Fibroblast of the aortic adventitia (primary cell): ENCODE data around the gene SMIM36. TPM values are rescaled to one million over a fixed set of nuclear protein-coding genes. Genes with fewer than 3 reads are reported as not detected.
A peak's percentile ranks its signal among the peaks of the same experiment; 100 is the strongest.
"Not testable (repeated sequence)": the region's sequence is repeated elsewhere in the genome, so short reads cannot be mapped to it uniquely, and the experiment has no call there.

ENCODE experiments used
- DNase-seq: peaks from one replicate; pipeline ENCODE4 v3.0.0-alpha.2; 2010; ENCODE audit warnings: low read depth
- H3K4me3 ChIP-seq: 2 replicates; pipeline ENCODE4 v1.5.1; 2011; ENCODE audit warnings: low read depth, mild to moderate bottlenecking, control low read depth, low read length, moderate library complexity
- CTCF ChIP-seq: IDR thresholded peaks from 2 replicates; pipeline ENCODE4 v1.5.1; 2011; ENCODE audit warnings: mild to moderate bottlenecking, low read length, control low read depth, inconsistent platforms; ENCODE audit not compliant: insufficient read depth
- total RNA-seq: library from RNA; depleted of rRNA; stranded (reverse); fragments of >200 nt; gene quantifications from 2 replicates; pipeline ENCODE4 v1.2.3, GENCODE V29; 2012; ENCODE audit warnings: low replicate concordance

Gene SMIM36
- total RNA-seq, 1 donor: not detected

- H3K4me3 ChIP-seq: no peak overlapping the region
- no peak for TF ChIP-seq CTCF
- peak; percentile 52 for DNase-seq
Measured at GRCh38 chr17:55426851-55427586, 84.2 kb downstream of the SMIM36 start.

- H3K4me3 ChIP-seq: no peak overlapping the region
- TF ChIP-seq CTCF: no peak
- DNase-seq: no peak
Measured at GRCh38 chr17:55424893-55425540, 86.2 kb downstream of the SMIM36 start.

- no peak for TF ChIP-seq CTCF
- H3K4me3 ChIP-seq: no peak overlapping the region
- no peak for DNase-seq
Measured at GRCh38 chr17:55423535-55423934, 87.7 kb downstream of the SMIM36 start.

- DNase-seq, H3K4me3 ChIP-seq: not testable (repeated sequence)
Measured at GRCh38 chr17:55422828-55423164, 88.5 kb downstream of the SMIM36 start.

- no peak for TF ChIP-seq CTCF
- peak within 1 kb of the TSS; percentile 88 for H3K4me3 ChIP-seq
- no peak for DNase-seq
Measured at GRCh38 chr17:55421179-55421934, 89.9 kb downstream of the SMIM36 start, which contains the start of gene MMD. Gene MMD (minus strand): TSS chr17:55421835. CDS start chr17:55421695, 140 bp downstream.

- DNase-seq: no peak
Measured at GRCh38 chr17:55420776-55421178, 90.5 kb downstream of the SMIM36 start.

More at GRCh38 chr17:55420776-55421178, 90.5 kb downstream of the SMIM36 start:
- peak overlapping the region; percentile 88 for H3K4me3 ChIP-seq
- TF ChIP-seq CTCF: no peak
